Measurements from ENCODE around the gene MOB2.

DNA sequence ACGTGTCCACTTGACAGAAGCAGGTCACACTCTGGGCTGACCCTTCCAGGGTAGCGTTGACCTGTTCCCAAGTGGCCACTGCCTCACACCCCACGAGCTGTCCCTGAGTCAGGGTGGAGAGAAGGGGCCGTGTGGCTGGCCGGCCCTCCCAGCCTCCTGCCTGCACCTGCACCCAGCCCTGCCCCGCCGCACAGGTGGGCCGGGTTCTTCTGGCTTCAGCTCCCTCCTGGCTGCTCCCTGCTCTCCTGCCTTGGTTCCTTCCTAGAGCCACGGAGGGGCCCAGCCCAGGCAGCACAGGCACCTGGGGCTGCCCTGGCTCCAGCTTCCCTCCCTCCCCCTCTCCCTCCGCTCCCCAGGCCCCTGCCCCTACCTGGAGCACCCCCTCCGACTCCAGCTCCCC, 42.3 kb downstream of the MOB2 start:
- TF ChIP-seq, protein P1, sequence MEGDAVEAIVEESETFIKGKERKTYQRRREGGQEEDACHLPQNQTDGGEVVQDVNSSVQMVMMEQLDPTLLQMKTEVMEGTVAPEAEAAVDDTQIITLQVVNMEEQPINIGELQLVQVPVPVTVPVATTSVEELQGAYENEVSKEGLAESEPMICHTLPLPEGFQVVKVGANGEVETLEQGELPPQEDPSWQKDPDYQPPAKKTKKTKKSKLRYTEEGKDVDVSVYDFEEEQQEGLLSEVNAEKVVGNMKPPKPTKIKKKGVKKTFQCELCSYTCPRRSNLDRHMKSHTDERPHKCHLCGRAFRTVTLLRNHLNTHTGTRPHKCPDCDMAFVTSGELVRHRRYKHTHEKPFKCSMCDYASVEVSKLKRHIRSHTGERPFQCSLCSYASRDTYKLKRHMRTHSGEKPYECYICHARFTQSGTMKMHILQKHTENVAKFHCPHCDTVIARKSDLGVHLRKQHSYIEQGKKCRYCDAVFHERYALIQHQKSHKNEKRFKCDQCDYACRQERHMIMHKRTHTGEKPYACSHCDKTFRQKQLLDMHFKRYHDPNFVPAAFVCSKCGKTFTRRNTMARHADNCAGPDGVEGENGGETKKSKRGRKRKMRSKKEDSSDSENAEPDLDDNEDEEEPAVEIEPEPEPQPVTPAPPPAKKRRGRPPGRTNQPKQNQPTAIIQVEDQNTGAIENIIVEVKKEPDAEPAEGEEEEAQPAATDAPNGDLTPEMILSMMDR (IDR thresholded peaks at IDR 0.05), result no peak
- TF ChIP-seq POLR2A (IDR thresholded peaks at IDR 0.05), result no peak

Measured in body of pancreas (tissue), 4 donors.